Neural progenitor cell (in vitro differentiated cells): ENCODE results near the gene USP48. TPM values are rescaled to one million over a fixed set of nuclear protein-coding genes. Genes with fewer than 3 reads are reported as not detected.
"Not testable (repeated sequence)": the region's sequence is repeated elsewhere in the genome, so short reads cannot be mapped to it uniquely, and the experiment has no call there.

ENCODE experiments used
- DNase-seq: peaks from one replicate; pipeline ENCODE4 v3.0.0-alpha.2; 2016; ENCODE audit warnings: low spot score
- H2AFZ ChIP-seq: fragments of 200-600 bp; sonication (generic); replicated peaks from 2 replicates; pipeline ENCODE4 v1.6.1; 2016; ENCODE audit warnings: antibody characterized with exemption
- H3F3A ChIP-seq: fragments of 200-600 bp; sonication (generic); 2 replicates; pipeline ENCODE4 v1.6.1; 2016; ENCODE audit warnings: antibody characterized with exemption, low read depth
- H3K27ac ChIP-seq: fragments of 200-600 bp; sonication (generic); 2 replicates; pipeline ENCODE4 v1.5.1; 2016; ENCODE audit warnings: mild to moderate bottlenecking
- H3K27me3 ChIP-seq: fragments of 200-600 bp; sonication (generic); 2 replicates; pipeline ENCODE4 v1.6.1; 2016; ENCODE audit warnings: mild to moderate bottlenecking, moderate library complexity
- H3K36me3 ChIP-seq: fragments of 200-600 bp; sonication (generic); 2 replicates; pipeline ENCODE4 v1.5.1; 2016
- H3K4me1 ChIP-seq: fragments of 200-600 bp; sonication (generic); 2 replicates; pipeline ENCODE4 v1.6.1; 2016; ENCODE audit warnings: mixed run types
- H3K4me2 ChIP-seq: fragments of 200-600 bp; sonication (generic); 2 replicates; pipeline ENCODE4 v1.6.1; 2016
- H3K4me3 ChIP-seq: fragments of 200-600 bp; sonication (generic); 2 replicates; pipeline ENCODE4 v1.5.1; 2016
- H3K79me2 ChIP-seq: fragments of 200-600 bp; sonication (generic); 2 replicates; pipeline ENCODE4 v1.6.1; 2016; ENCODE audit warnings: low read depth
- H3K9ac ChIP-seq: fragments of 200-600 bp; sonication (generic); 2 replicates; pipeline ENCODE4 v1.6.1; 2016
- H3K9me3 ChIP-seq: fragments of 200-600 bp; sonication (generic); 2 replicates; pipeline ENCODE4 v1.5.1; 2016; ENCODE audit warnings: low read depth
- H4K20me1 ChIP-seq: fragments of 200-600 bp; sonication (generic); 2 replicates; pipeline ENCODE4 v1.6.1; 2016; ENCODE audit warnings: low read depth
- H3K27ac Mint-ChIP-seq: 3 replicates; pipeline ENCODE4 v1.8.0; 2021; ENCODE audit warnings: mixed read lengths
- H3K27me3 Mint-ChIP-seq: 2 replicates; pipeline ENCODE4 v1.8.0; 2022; ENCODE audit warnings: low read depth, mild to moderate bottlenecking, inconsistent platforms, moderate library complexity, mixed read lengths; ENCODE audit not compliant: insufficient read depth
- H3K36me3 Mint-ChIP-seq: 3 replicates; pipeline ENCODE4 v1.8.0; 2021; ENCODE audit warnings: mixed read lengths
- H3K4me1 Mint-ChIP-seq: 3 replicates; pipeline ENCODE4 v1.8.0; 2021; ENCODE audit warnings: mixed read lengths
- H3K4me3 Mint-ChIP-seq: 3 replicates; pipeline ENCODE4 v1.8.0; 2021; ENCODE audit warnings: mild to moderate bottlenecking, moderate library complexity, mixed read lengths
- H3K9me3 Mint-ChIP-seq: 3 replicates; pipeline ENCODE4 v1.8.0; 2020; ENCODE audit warnings: mixed read lengths
- CTCF ChIP-seq: fragments of 200-600 bp; sonication (generic); IDR thresholded peaks from 2 replicates; pipeline ENCODE4 v1.5.1; 2017; ENCODE audit warnings: antibody characterized with exemption, mild to moderate bottlenecking
- EZH2 ChIP-seq: fragments of 200-600 bp; sonication (generic); IDR thresholded peaks from 2 replicates; pipeline ENCODE4 v1.6.1; 2017; ENCODE audit warnings: antibody characterized with exemption, mild to moderate bottlenecking, moderate library complexity
- EZH2phosphoT487 ChIP-seq: fragments of 200-600 bp; sonication (generic); IDR thresholded peaks from 2 replicates; pipeline ENCODE4 v1.6.1; 2017; ENCODE audit warnings: antibody characterized with exemption
- total RNA-seq: library from RNA; depleted of rRNA; stranded (reverse); fragments of >200 nt; gene quantifications from 2 replicates; pipeline ENCODE4 v1.2.3, GENCODE V29; 2015; ENCODE audit warnings: low replicate concordance

USP48 gene
- total RNA-seq, 1 donor from 2014 or later: 50.3 TPM

GRCh38 chr1:21778405-21778727 lies 4.6 kb downstream of the USP48 start:
- Histone ChIP-seq H3K36me3 (no peaks in the 10 kb centered on the region), H3K4me1 (peaks cover 5% of the 10 kb centered on the region), H3K27ac (no peak overlapping the region), H4K20me1 (peaks cover 30% of the 10 kb centered on the region), H3K4me2 (no peak overlapping the region), H3K9ac (no peak overlapping the region), H3K4me3 (no peak overlapping the region), H3F3A (peaks cover 14% of the 10 kb centered on the region), H3K9me3 (no peaks in the 10 kb centered on the region), H3K27me3 (no peaks in the 10 kb centered on the region), H3K79me2 (peaks cover 93% of the 10 kb centered on the region), H2AFZ (no peak overlapping the region)
- DNase-seq: no peak
- Mint-ChIP-seq H3K9me3 (peaks cover 8% of the 10 kb centered on the region), H3K36me3 (peaks cover 19% of the 10 kb centered on the region), H3K4me1 (peaks cover 12% of the 10 kb centered on the region), H3K4me3 (no peak overlapping the region), H3K27ac (no peak overlapping the region), H3K27me3 (peaks cover 3% of the 10 kb centered on the region)
- no peak for TF ChIP-seq CTCF
- TF ChIP-seq EZH2phosphoT487: no peak
- no peak for TF ChIP-seq EZH2

GRCh38 chr1:21776925-21777324 lies 6.0 kb downstream of the USP48 start:
- not testable (repeated sequence) for H3K4me3 ChIP-seq, H3F3A ChIP-seq, H3K27me3 Mint-ChIP-seq, H3K9me3 Mint-ChIP-seq, H2AFZ ChIP-seq, H3K27me3 ChIP-seq, H3K27ac ChIP-seq, H3K36me3 ChIP-seq, DNase-seq, H3K4me3 Mint-ChIP-seq, H3K9me3 ChIP-seq, H3K27ac Mint-ChIP-seq, H3K4me1 ChIP-seq, H3K9ac ChIP-seq, H3K4me2 ChIP-seq
- Mint-ChIP-seq H3K4me1 (peaks cover 12% of the 10 kb centered on the region), H3K36me3 (peaks cover 19% of the 10 kb centered on the region)
- H3K79me2 ChIP-seq: peaks cover 100% of the 10 kb centered on the region
- H4K20me1 ChIP-seq: peaks cover 25% of the 10 kb centered on the region

GRCh38 chr1:21775985-21776562 lies 6.9 kb downstream of the USP48 start:
- no peaks in the 10 kb centered on the region for H3K4me1 ChIP-seq
- no peaks in the 10 kb centered on the region for H3K36me3 ChIP-seq
- Mint-ChIP-seq H3K36me3 (peaks cover 19% of the 10 kb centered on the region), H3K9me3 (peaks cover 8% of the 10 kb centered on the region), H3K27me3 (peaks cover 3% of the 10 kb centered on the region), H3K4me3 (no peak overlapping the region), H3K4me1 (peaks cover 6% of the 10 kb centered on the region), H3K27ac (no peak overlapping the region)
- peaks cover 16% of the 10 kb centered on the region for H4K20me1 ChIP-seq
- peaks cover 100% of the 10 kb centered on the region for H3K79me2 ChIP-seq
- H3K9me3 ChIP-seq: no peaks in the 10 kb centered on the region
- no peak overlapping the region for H3K4me2 ChIP-seq
- H2AFZ ChIP-seq: no peak overlapping the region
- H3F3A ChIP-seq: no peaks in the 10 kb centered on the region
- no peaks in the 10 kb centered on the region for H3K27me3 ChIP-seq
- no peak overlapping the region for H3K9ac ChIP-seq
- TF ChIP-seq EZH2 (no peak), CTCF (no peak), EZH2phosphoT487 (no peak)
- H3K27ac ChIP-seq: no peak overlapping the region
- H3K4me3 ChIP-seq: no peak overlapping the region
- no peak for DNase-seq

GRCh38 chr1:21775550-21775914 lies 7.4 kb downstream of the USP48 start:
- H4K20me1 ChIP-seq: peaks cover 13% of the 10 kb centered on the region
- no peaks in the 10 kb centered on the region for H3K36me3 ChIP-seq
- Mint-ChIP-seq H3K4me1 (peaks cover 6% of the 10 kb centered on the region), H3K27ac (no peak overlapping the region), H3K36me3 (peaks cover 19% of the 10 kb centered on the region), H3K27me3 (peaks cover 3% of the 10 kb centered on the region), H3K4me3 (no peak overlapping the region), H3K9me3 (peaks cover 8% of the 10 kb centered on the region)
- H3K27ac ChIP-seq: no peak overlapping the region
- no peak overlapping the region for H3K4me2 ChIP-seq
- no peaks in the 10 kb centered on the region for H3K27me3 ChIP-seq
- no peak overlapping the region for H3K4me3 ChIP-seq
- DNase-seq: no peak
- no peaks in the 10 kb centered on the region for H3F3A ChIP-seq
- no peak overlapping the region for H2AFZ ChIP-seq
- peaks cover 100% of the 10 kb centered on the region for H3K79me2 ChIP-seq
- H3K9me3 ChIP-seq: no peaks in the 10 kb centered on the region
- TF ChIP-seq EZH2 (no peak), CTCF (no peak), EZH2phosphoT487 (no peak)
- H3K9ac ChIP-seq: no peak overlapping the region
- no peaks in the 10 kb centered on the region for H3K4me1 ChIP-seq
